IMR-90 (cell line): Measurements from ENCODE around the gene ERICH6. TPM values are rescaled to one million over a fixed set of nuclear protein-coding genes. Genes with fewer than 3 reads are reported as not detected.

Source experiments
- ATAC-seq: fragments of 200-7000 bp; cut with Tn5 transposase; 2 replicates; pipeline ENCODE4 v1.9.1; 2020; ENCODE audit warnings: low read depth, mild to moderate bottlenecking, moderate library complexity
- BruUV-seq: library from RNA; stranded (reverse); fragments of 400-500 nt; replicated peaks from 2 replicates; lab custom pipeline; 2021; lab: Mats Ljungman, UMichigan
- CTCF ChIA-PET: fragments of 300-600 bp; formaldehyde crosslinking; extraction: SDS; loops from one replicate; lab custom pipeline; 2021; ENCODE audit warnings: antibody characterized with exemption; lab: Yijun Ruan, JAX
- POLR2A ChIA-PET: fragments of 300-600 bp; sonication (Branson Sonifier 250); formaldehyde crosslinking; loops from one replicate; lab custom pipeline; 2022; ENCODE audit warnings: antibody characterized with exemption; ENCODE audit not compliant: unreplicated experiment; lab: Charles Lee
- DNase-seq: peaks from one replicate; pipeline ENCODE4 v3.0.0; 2013
- H2AFZ ChIP-seq: replicated peaks from 2 replicates; pipeline ENCODE3; 2013; ENCODE audit warnings: low read length, mild to moderate bottlenecking; ENCODE audit not compliant: poor library complexity
- H2AK5ac ChIP-seq: 2 replicates; pipeline ENCODE4 v1.6.1; 2013; ENCODE audit warnings: low read depth, low read length, inconsistent platforms
- H2AK9ac ChIP-seq: replicated peaks from 2 replicates; pipeline ENCODE3; 2013; ENCODE audit warnings: mild to moderate bottlenecking, low read depth, low read length, moderate library complexity; ENCODE audit not compliant: poor library complexity
- H2BK120ac ChIP-seq: 2 replicates; pipeline ENCODE4 v1.6.1; 2013; ENCODE audit warnings: low read depth, low read length, inconsistent platforms
- H2BK15ac ChIP-seq: 3 replicates; pipeline ENCODE4 v1.6.1; 2013; ENCODE audit warnings: low read depth, low read length, inconsistent platforms
- H2BK20ac ChIP-seq: 2 replicates; pipeline ENCODE4 v1.6.1; 2013; ENCODE audit warnings: low read depth, mild to moderate bottlenecking, inconsistent platforms, low read length, moderate library complexity
- H2BK5ac ChIP-seq: 2 replicates; pipeline ENCODE4 v1.6.1; 2013; ENCODE audit warnings: mild to moderate bottlenecking, low read depth, low read length, inconsistent platforms; ENCODE audit not compliant: poor library complexity, severe bottlenecking
- H3K14ac ChIP-seq: replicated peaks from 2 replicates; pipeline ENCODE4 v1.6.1; 2013; ENCODE audit warnings: low read depth, low read length, inconsistent platforms
- H3K18ac ChIP-seq: 2 replicates; pipeline ENCODE4 v1.6.1; 2013; ENCODE audit warnings: low read depth, low read length, control low read depth
- H3K23ac ChIP-seq: 2 replicates; pipeline ENCODE4 v1.6.1; 2013; ENCODE audit warnings: low read depth, low read length, inconsistent platforms
- H3K27ac ChIP-seq: 2 replicates; pipeline ENCODE4 v1.5.1; 2013; ENCODE audit warnings: mild to moderate bottlenecking, control low read depth, low read length; ENCODE audit not compliant: insufficient read depth
- H3K27me3 ChIP-seq: 2 replicates; pipeline ENCODE4 v1.6.1; 2013; ENCODE audit warnings: low read length; ENCODE audit not compliant: control insufficient read depth, insufficient read depth
- H3K36me3 ChIP-seq: 2 replicates; pipeline ENCODE4 v1.6.1; 2013; ENCODE audit warnings: low read length, mixed read lengths; ENCODE audit not compliant: control insufficient read depth, insufficient read depth
- H3K4ac ChIP-seq: 2 replicates; pipeline ENCODE4 v1.6.1; 2013; ENCODE audit warnings: low read depth, low read length, inconsistent platforms
- H3K4me1 ChIP-seq: 2 replicates; pipeline ENCODE4 v1.6.1; 2013; ENCODE audit warnings: low read length, mixed read lengths; ENCODE audit not compliant: control insufficient read depth, insufficient read depth
- H3K4me2 ChIP-seq: 2 replicates; pipeline ENCODE4 v1.6.1; 2013; ENCODE audit warnings: low read depth, mild to moderate bottlenecking, control low read depth, low read length, moderate library complexity
- H3K4me3 ChIP-seq: 2 replicates; pipeline ENCODE4 v1.5.1; 2013; ENCODE audit warnings: low read depth, mild to moderate bottlenecking, control low read depth, low read length, moderate library complexity; ENCODE audit not compliant: insufficient read depth
- H3K56ac ChIP-seq: 2 replicates; pipeline ENCODE4 v1.6.1; 2013; ENCODE audit warnings: low read length, inconsistent platforms; ENCODE audit not compliant: insufficient read depth; ENCODE audit errors: extremely low read depth
- H3K79me1 ChIP-seq, 2 experiments: 2 replicates each; pipeline ENCODE4 v1.6.1; 2013; ENCODE audit warnings: low read length in 2 of 2, inconsistent platforms in 1 of 2, low read depth in 1 of 2
- H3K9ac ChIP-seq: 2 replicates; pipeline ENCODE4 v1.6.1; 2013; ENCODE audit warnings: low read depth, low read length, control low read depth
- H3K9me1 ChIP-seq: 2 replicates; pipeline ENCODE4 v1.6.1; 2013; ENCODE audit warnings: low read length, inconsistent platforms; ENCODE audit not compliant: insufficient read depth
- H3K9me3 ChIP-seq: 2 replicates; pipeline ENCODE4 v1.6.1; 2013; ENCODE audit warnings: low read length; ENCODE audit not compliant: control insufficient read depth, insufficient read depth
- H4K20me1 ChIP-seq: 2 replicates; pipeline ENCODE4 v1.6.1; 2013; ENCODE audit warnings: low read length, inconsistent platforms; ENCODE audit not compliant: insufficient read depth
- H4K5ac ChIP-seq: 2 replicates; pipeline ENCODE4 v1.6.1; 2013; ENCODE audit warnings: mild to moderate bottlenecking, low read depth, low read length, control low read depth
- H4K8ac ChIP-seq, 2 experiments: 2 replicates each; pipeline ENCODE4 v1.6.1; 2013; ENCODE audit warnings: low read depth in 2 of 2, low read length in 2 of 2, control low read depth in 1 of 2, inconsistent platforms in 1 of 2
- H4K91ac ChIP-seq: 2 replicates; pipeline ENCODE4 v1.6.1; 2013; ENCODE audit warnings: low read depth, low read length, inconsistent platforms; ENCODE audit not compliant: insufficient read depth
- BHLHE40 ChIP-seq: fragments of 150-350 bp; IDR thresholded peaks from 2 replicates; pipeline ENCODE4 v1.6.1; 2016; ENCODE audit warnings: mild to moderate bottlenecking, low read depth, low read length
- CEBPB ChIP-seq: IDR thresholded peaks from 2 replicates; pipeline ENCODE4 v1.6.1; 2012; ENCODE audit warnings: low read depth, low read length, improper control_type of control experiment
- CHD1 ChIP-seq: IDR thresholded peaks from 2 replicates; pipeline ENCODE4 v1.6.1; 2012; ENCODE audit warnings: low read depth, low read length, improper control_type of control experiment
- FOS ChIP-seq: fragments of 150-350 bp; IDR thresholded peaks from 2 replicates; pipeline ENCODE4 v1.6.1; 2016; ENCODE audit warnings: low read depth, low read length
- MAFK ChIP-seq: IDR thresholded peaks from 2 replicates; pipeline ENCODE4 v1.6.1; 2012; ENCODE audit warnings: low read depth, low read length, improper control_type of control experiment
- MAZ ChIP-seq: IDR thresholded peaks from 2 replicates; pipeline ENCODE4 v1.6.1; 2012; ENCODE audit warnings: low read depth, mild to moderate bottlenecking, low read length, improper control_type of control experiment, moderate library complexity, borderline replicate concordance
- MXI1 ChIP-seq: IDR thresholded peaks from 2 replicates; pipeline ENCODE4 v1.6.1; 2012; ENCODE audit warnings: low read depth, mild to moderate bottlenecking, low read length, moderate library complexity, borderline replicate concordance
- NFE2L2 ChIP-seq: fragments of 150-350 bp; IDR thresholded peaks from 2 replicates; pipeline ENCODE4 v1.6.1; 2016; ENCODE audit warnings: low read depth, mild to moderate bottlenecking, low read length
- POLR2A ChIP-seq: IDR thresholded peaks from 2 replicates; pipeline ENCODE4 v1.6.1; 2012; ENCODE audit warnings: mild to moderate bottlenecking, low read depth, low read length
- RAD21 ChIP-seq: IDR thresholded peaks from 2 replicates; pipeline ENCODE4 v1.6.1; 2012; ENCODE audit warnings: low read length, improper control_type of control experiment
- RCOR1 ChIP-seq: IDR thresholded peaks from 2 replicates; pipeline ENCODE4 v1.6.1; 2012; ENCODE audit warnings: mild to moderate bottlenecking, low read length, improper control_type of control experiment; ENCODE audit not compliant: insufficient replicate concordance
- RFX5 ChIP-seq: IDR thresholded peaks from 2 replicates; pipeline ENCODE4 v1.8.0; 2012; ENCODE audit warnings: low read depth, mild to moderate bottlenecking, low read length, moderate library complexity
- SMC3 ChIP-seq: fragments of 150-350 bp; IDR thresholded peaks from 2 replicates; pipeline ENCODE4 v1.6.1; 2016; ENCODE audit warnings: low read depth, mild to moderate bottlenecking, antibody characterized with exemption, low read length, moderate library complexity
- dilution Hi-C: fragments of 300-500 bp; cut with HindIII; formaldehyde crosslinking; loops from one replicate; pipeline ENCODE4 v1.14.3; 2018; ENCODE audit warnings: low sequenced_read_pairs; ENCODE audit not compliant: unreplicated experiment
- in situ Hi-C: fragments of 300-500 bp; cut with MboI; formaldehyde crosslinking; loops from 3 replicates; pipeline ENCODE4 v1.14.3; 2019; ENCODE audit warnings: low sequenced_read_pairs, inconsistent platforms, mixed read lengths
- intact Hi-C: fragments of 100-400 bp; cut with micrococcal nuclease; formaldehyde crosslinking; loops from 2 replicates; pipeline ENCODE4 v1.10.0; 2022
- polyA plus RNA-seq, 3 experiments: library from polyadenylated mRNA; depleted of rRNA; stranded (reverse); fragments of >200 nt; gene quantifications; 2 replicates each; pipeline ENCODE4 v1.2.3, GENCODE V29; 2012; ENCODE audit warnings: low replicate concordance in 1 of 3
- total RNA-seq: library from RNA; depleted of rRNA; stranded (reverse); fragments of >200 nt; gene quantifications from 2 replicates; pipeline ENCODE4 v1.2.3, GENCODE V29; 2012
- TF ChIP-seq, protein P1 (sequence below): fragments of 150-350 bp; IDR thresholded peaks from 2 replicates; pipeline ENCODE4 v1.6.1; 2017; ENCODE audit warnings: mild to moderate bottlenecking, antibody characterized with exemption, low read length, low read depth
- TF ChIP-seq, protein P2 (sequence below): fragments of 150-350 bp; IDR thresholded peaks from 2 replicates; pipeline ENCODE4 v1.6.1; 2016; ENCODE audit warnings: low read depth, mild to moderate bottlenecking, low read length, moderate library complexity, borderline replicate concordance
- TF ChIP-seq, protein P3 (sequence below): conservative IDR thresholded peaks from 2 replicates; pipeline ENCODE4 v1.5.1; 2012; ENCODE audit warnings: mild to moderate bottlenecking, low read depth, low read length, improper control_type of control experiment

Gene ERICH6
- total and polyA plus RNA-seq, 2 of the 4 experiments (the other 2 are of a cell fraction): under 0.01 TPM; not detected in 1

DNA sequence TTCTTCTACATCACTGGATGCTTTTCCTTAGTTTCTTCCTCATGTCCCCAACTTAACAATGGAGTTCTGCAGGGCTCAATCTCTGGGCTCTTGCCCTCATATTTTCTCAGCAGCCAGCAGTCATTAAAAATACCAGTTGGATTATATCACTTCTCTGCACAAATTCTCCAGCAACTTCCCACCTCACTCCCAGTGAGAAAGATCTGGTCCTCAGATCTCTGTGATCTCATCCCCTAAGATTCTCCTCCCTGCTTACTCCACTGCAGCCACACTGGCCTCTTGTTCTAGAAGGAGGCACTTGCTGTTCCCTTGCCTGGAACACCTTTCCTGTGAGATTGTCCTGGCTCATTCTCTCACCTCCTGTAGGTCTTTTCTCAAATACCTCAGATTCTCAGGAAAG, 6.1 kb downstream of the ERICH6 start:
- no peaks in the 10 kb centered on the region for H3K36me3 ChIP-seq
- H3K56ac ChIP-seq: no peak overlapping the region
- POLR2A ChIA-PET: no interaction called here
- no peak overlapping the region for H2BK20ac ChIP-seq
- no peak overlapping the region for H3K9ac ChIP-seq
- intact Hi-C loops (no loop called here), dilution Hi-C loops (no loop called here), in situ Hi-C loops (no loop called here)
- H3K79me1 ChIP-seq: no peaks in the 10 kb centered on the region
- H3K14ac ChIP-seq: no peak overlapping the region
- no peaks in the 10 kb centered on the region for H3K9me1 ChIP-seq
- H3K4me3 ChIP-seq: no peak overlapping the region
- no peaks in the 10 kb centered on the region for H3K27me3 ChIP-seq
- no peaks in the 10 kb centered on the region for H3K9me3 ChIP-seq
- BruUV-seq: no TSS peak
- ATAC-seq: peak; percentile 37; the same call in 1 of the 2 replicates
- no peak overlapping the region for H2BK5ac ChIP-seq
- no peak overlapping the region for H4K5ac ChIP-seq
- no peak overlapping the region for H3K23ac ChIP-seq
- no peak overlapping the region for H3K27ac ChIP-seq
- H3K4me1 ChIP-seq: no peaks in the 10 kb centered on the region
- H3K4me2 ChIP-seq: no peak overlapping the region
- DNase-seq: peak; percentile 44
- no peak overlapping the region for H2BK120ac ChIP-seq
- no peak overlapping the region for H2AK5ac ChIP-seq
- no peak overlapping the region for H4K91ac ChIP-seq
- no peak overlapping the region for H2AFZ ChIP-seq
- no peaks in the 10 kb centered on the region for H4K20me1 ChIP-seq
- CTCF ChIA-PET: no interaction called here
- TF ChIP-seq NFE2L2 (no peak), MXI1 (no peak), BHLHE40 (no peak), MAFK (no peak), CHD1 (no peak), FOS (no peak), RAD21 (no peak), POLR2A (no peak), MAZ (no peak), SMC3 (no peak), RFX5 (no peak), CEBPB (no peak), RCOR1 (no peak)
- TF ChIP-seq, protein P1, sequence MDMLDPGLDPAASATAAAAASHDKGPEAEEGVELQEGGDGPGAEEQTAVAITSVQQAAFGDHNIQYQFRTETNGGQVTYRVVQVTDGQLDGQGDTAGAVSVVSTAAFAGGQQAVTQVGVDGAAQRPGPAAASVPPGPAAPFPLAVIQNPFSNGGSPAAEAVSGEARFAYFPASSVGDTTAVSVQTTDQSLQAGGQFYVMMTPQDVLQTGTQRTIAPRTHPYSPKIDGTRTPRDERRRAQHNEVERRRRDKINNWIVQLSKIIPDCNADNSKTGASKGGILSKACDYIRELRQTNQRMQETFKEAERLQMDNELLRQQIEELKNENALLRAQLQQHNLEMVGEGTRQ: no peak
- TF ChIP-seq, protein P2, sequence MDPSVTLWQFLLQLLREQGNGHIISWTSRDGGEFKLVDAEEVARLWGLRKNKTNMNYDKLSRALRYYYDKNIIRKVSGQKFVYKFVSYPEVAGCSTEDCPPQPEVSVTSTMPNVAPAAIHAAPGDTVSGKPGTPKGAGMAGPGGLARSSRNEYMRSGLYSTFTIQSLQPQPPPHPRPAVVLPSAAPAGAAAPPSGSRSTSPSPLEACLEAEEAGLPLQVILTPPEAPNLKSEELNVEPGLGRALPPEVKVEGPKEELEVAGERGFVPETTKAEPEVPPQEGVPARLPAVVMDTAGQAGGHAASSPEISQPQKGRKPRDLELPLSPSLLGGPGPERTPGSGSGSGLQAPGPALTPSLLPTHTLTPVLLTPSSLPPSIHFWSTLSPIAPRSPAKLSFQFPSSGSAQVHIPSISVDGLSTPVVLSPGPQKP: no peak
- TF ChIP-seq, protein P3, sequence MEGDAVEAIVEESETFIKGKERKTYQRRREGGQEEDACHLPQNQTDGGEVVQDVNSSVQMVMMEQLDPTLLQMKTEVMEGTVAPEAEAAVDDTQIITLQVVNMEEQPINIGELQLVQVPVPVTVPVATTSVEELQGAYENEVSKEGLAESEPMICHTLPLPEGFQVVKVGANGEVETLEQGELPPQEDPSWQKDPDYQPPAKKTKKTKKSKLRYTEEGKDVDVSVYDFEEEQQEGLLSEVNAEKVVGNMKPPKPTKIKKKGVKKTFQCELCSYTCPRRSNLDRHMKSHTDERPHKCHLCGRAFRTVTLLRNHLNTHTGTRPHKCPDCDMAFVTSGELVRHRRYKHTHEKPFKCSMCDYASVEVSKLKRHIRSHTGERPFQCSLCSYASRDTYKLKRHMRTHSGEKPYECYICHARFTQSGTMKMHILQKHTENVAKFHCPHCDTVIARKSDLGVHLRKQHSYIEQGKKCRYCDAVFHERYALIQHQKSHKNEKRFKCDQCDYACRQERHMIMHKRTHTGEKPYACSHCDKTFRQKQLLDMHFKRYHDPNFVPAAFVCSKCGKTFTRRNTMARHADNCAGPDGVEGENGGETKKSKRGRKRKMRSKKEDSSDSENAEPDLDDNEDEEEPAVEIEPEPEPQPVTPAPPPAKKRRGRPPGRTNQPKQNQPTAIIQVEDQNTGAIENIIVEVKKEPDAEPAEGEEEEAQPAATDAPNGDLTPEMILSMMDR: no peak
- no peak overlapping the region for H4K8ac ChIP-seq
- H2BK15ac ChIP-seq: no peak overlapping the region
- H3K18ac ChIP-seq: no peak overlapping the region
- H2AK9ac ChIP-seq: no peak overlapping the region
- H3K4ac ChIP-seq: no peak overlapping the region
